Mesodermal cell (in vitro differentiated cells): ENCODE data around the gene DHRSX.

Source experiments
- H3K27ac ChIP-seq: 2 replicates; pipeline ENCODE4 v1.7.0; 2013; ENCODE audit warnings: mild to moderate bottlenecking, low read depth, low read length, moderate library complexity; ENCODE audit not compliant: severe bottlenecking
- H3K36me3 ChIP-seq: 2 replicates; pipeline ENCODE4 v1.7.1; 2013; ENCODE audit warnings: mild to moderate bottlenecking, low read length, moderate library complexity; ENCODE audit not compliant: control insufficient read depth, insufficient read depth
- H3K4me1 ChIP-seq: one replicate; pipeline ENCODE4 v1.7.1; 2013; ENCODE audit warnings: mild to moderate bottlenecking, low read length; ENCODE audit not compliant: insufficient read depth, control insufficient read depth, poor library complexity, severe bottlenecking
- H3K4me3 ChIP-seq: 2 replicates; pipeline ENCODE4 v1.7.0; 2013; ENCODE audit warnings: low read length, control low read depth, mild to moderate bottlenecking; ENCODE audit not compliant: insufficient read depth, poor library complexity, severe bottlenecking; ENCODE audit errors: extremely low read depth
- H3K9me3 ChIP-seq: 2 replicates; pipeline ENCODE4 v1.7.1; 2013; ENCODE audit warnings: mild to moderate bottlenecking, low read length, moderate library complexity; ENCODE audit not compliant: control insufficient read depth
- WGBS, 2 experiments: methylation state at CpG; one replicate each; pipeline ENCODE4 v1.1.5; 2013; ENCODE audit warnings: missing lambda C conversion rate in 2 of 2; ENCODE audit not compliant: insufficient coverage in 2 of 2; 5-methylcytosine and 5-hydroxymethylcytosine counted together

DHRSX gene

GRCh38 chrX:2495595-2495994 is 5.2 kb downstream of the DHRSX start:
- Histone ChIP-seq H3K4me3 (no peak overlapping the region), H3K27ac (no peak overlapping the region), H3K9me3 (no peaks in the 10 kb centered on the region), H3K4me1 (peaks cover 13% of the 10 kb centered on the region), H3K36me3 (peaks cover 46% of the 10 kb centered on the region)
- WGBS, 2 experiments: 89 to 92% methylated on average over 9 to 11 of the region's 14 CpGs

DNA sequence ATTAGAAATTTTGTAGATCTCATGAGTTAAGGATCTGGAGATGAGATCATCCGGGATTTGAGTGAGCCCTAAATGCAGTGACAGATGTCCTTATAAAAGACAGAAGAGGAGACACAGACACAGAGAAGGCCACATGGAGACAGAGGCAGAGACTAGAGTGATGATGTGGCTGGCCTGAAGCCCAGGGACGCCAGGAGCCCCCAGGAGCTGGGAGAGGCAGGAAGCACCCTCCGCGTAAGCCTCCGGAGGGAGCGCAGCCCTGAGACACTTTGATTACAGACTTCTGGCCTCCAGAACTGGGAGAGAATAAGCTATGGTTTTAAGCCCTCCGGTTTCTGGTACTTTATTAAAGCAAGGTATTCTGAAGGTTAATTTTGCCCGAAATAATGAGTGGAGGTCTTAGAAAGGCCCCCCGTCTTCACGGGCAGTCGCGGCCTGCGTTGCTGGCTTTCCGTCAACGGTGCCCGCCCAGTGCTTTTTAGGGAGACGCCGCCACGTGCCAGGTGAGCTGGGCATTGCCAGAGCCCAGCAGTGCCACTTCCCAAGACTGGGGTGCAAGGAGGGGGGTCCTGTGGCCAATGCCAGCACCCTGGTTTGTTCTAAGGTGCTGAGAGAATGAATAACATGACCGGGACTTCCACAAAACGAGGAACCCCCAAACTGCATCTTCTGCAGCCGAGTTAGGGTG is 8.1 kb downstream of the DHRSX start:
- WGBS, 2 experiments: 90 to 98% methylated on average over 16 to 22 of the region's 22 CpGs
- Histone ChIP-seq H3K4me3 (no peak overlapping the region), H3K4me1 (no peaks in the 10 kb centered on the region), H3K9me3 (no peaks in the 10 kb centered on the region), H3K36me3 (peaks cover 71% of the 10 kb centered on the region), H3K27ac (peak overlapping the region; percentile 16)

DNA sequence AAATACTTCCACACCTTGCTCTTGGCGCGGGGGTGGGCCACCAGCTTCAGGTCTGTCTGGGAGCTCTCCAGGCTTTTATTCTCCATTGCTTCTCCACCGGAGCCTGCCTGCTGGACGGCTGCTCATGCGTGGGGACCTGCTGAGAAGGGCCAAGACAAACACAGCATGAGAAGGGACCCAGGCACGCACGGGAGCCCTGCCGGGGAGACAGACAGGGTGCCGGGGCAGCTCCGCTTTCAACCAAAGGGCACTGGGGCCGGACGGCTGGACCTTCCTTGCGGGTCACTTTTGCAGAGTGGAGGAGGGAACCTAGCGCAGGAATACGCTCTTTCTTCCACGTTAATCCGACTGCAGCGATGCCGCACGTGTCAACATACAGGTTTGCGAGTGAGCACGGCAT is 10.1 kb downstream of the DHRSX start:
- no peak overlapping the region for H3K27ac ChIP-seq
- no peaks in the 10 kb centered on the region for H3K9me3 ChIP-seq
- peaks cover 72% of the 10 kb centered on the region for H3K36me3 ChIP-seq
- peaks cover 3% of the 10 kb centered on the region for H3K4me1 ChIP-seq
- H3K4me3 ChIP-seq: no peak overlapping the region
- 94% methylated on average over 20 to 22 of the region's 22 CpGs for WGBS, 2 experiments

DNA sequence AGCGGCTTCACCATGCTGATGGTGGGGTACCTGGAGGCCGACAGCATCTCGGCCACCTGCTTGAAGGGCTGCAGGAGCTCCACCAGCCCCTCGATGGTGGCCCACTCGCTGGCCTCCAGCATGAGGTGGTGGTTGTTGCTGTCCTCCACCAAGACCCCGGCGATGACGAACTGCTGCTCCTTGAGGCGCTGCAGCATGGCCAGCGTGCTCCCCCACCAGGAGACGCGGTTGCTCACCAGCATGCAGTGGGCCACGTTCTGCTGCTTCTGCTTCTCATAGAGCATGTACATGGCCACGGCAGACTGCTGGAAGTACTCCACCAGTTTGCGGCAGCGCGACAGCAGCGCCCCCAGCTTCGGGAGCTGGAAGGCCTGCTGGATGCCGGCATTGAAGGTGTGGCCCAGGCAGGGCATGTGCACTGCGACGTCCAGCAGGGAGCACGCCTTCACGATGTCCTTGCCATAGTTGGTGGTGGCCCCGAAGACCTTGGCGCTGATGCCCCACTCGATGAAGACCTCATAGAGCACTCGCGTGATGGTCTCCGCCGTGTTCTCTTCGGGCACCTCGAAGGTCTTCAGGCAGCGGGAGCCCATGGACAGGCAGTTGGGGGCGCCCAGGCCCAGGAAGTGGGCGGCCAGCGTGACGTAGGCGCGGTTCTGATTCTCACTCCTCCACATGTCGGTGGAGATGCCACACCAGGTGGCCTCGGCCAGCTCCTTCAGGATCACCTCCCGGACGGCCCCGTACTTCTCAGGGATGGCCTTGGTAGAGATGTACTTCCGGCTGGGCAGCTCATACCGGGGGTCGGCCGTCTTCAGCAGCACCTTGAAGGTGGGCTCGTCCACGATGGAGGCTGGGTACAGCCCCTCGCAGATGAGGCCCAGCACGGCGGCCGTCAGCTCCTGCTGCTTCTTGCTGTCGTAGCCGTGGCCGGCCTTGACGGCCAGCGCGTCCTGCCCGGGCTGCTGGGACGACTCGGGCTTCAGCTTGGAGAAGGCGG is 11.0 kb downstream of the DHRSX start:
- 96 to 97% methylated on average over 61 to 65 of the region's 65 CpGs for whole genome bisulfite sequencing, 2 experiments
- Histone ChIP-seq H3K27ac (no peak overlapping the region), H3K9me3 (no peaks in the 10 kb centered on the region), H3K36me3 (peaks cover 74% of the 10 kb centered on the region), H3K4me3 (no peak overlapping the region), H3K4me1 (peaks cover 3% of the 10 kb centered on the region)

GRCh38 chrX:2488621-2489285 is 12.0 kb downstream of the DHRSX start:
- Histone ChIP-seq H3K27ac (no peak overlapping the region), H3K4me3 (no peak overlapping the region), H3K4me1 (peaks cover 3% of the 10 kb centered on the region), H3K36me3 (peaks cover 77% of the 10 kb centered on the region), H3K9me3 (no peaks in the 10 kb centered on the region)
- WGBS, 2 experiments: 98 to 100% methylated on average over 45 to 50 of the region's 50 CpGs

GRCh38 chrX:2487366-2487765 is 13.4 kb downstream of the DHRSX start:
- no peak overlapping the region for H3K4me3 ChIP-seq
- no peaks in the 10 kb centered on the region for H3K9me3 ChIP-seq
- peaks cover 3% of the 10 kb centered on the region for H3K4me1 ChIP-seq
- 96 to 97% methylated on average over 11 to 14 of the region's 16 CpGs for WGBS, 2 experiments
- H3K27ac ChIP-seq: no peak overlapping the region
- H3K36me3 ChIP-seq: peaks cover 70% of the 10 kb centered on the region

DNA sequence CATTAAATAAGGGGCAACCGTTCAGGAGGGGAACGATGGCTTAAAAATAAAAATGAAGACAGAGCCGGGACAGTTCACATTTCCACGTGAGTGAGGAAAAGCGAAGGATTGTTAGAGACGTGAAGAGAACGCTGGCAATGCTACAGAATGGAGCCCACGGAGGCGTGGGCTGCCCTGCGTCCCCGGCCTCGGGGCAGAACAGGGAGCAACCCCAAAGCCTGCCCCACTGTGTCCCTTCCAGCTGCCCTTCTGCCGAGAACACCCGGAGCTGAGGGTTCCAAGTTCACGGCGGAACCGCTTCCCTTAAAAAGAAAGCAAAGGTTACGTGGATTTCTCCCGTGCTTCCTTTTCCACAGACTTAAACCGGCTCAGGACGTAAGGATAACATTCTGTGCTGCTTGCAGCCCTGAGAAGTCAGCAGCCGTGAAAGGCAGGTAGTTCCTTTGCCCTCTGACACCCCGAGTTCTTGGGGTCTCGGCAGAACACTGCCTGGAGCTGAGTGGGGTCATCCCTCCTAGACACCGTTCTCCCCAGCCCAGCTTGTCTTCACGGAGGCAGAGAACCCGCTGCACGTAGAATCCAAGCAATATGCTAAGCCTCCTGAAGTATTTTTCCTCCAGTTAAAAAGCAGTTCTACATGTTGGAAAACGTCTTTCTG is 14.2 kb downstream of the DHRSX start:
- H3K4me3 ChIP-seq: no peak overlapping the region
- peaks cover 3% of the 10 kb centered on the region for H3K4me1 ChIP-seq
- 88 to 93% methylated on average over 24 to 28 of the region's 29 CpGs for WGBS, 2 experiments
- H3K27ac ChIP-seq: peak overlapping the region; percentile 29
- no peaks in the 10 kb centered on the region for H3K9me3 ChIP-seq
- H3K36me3 ChIP-seq: peaks cover 64% of the 10 kb centered on the region

DNA sequence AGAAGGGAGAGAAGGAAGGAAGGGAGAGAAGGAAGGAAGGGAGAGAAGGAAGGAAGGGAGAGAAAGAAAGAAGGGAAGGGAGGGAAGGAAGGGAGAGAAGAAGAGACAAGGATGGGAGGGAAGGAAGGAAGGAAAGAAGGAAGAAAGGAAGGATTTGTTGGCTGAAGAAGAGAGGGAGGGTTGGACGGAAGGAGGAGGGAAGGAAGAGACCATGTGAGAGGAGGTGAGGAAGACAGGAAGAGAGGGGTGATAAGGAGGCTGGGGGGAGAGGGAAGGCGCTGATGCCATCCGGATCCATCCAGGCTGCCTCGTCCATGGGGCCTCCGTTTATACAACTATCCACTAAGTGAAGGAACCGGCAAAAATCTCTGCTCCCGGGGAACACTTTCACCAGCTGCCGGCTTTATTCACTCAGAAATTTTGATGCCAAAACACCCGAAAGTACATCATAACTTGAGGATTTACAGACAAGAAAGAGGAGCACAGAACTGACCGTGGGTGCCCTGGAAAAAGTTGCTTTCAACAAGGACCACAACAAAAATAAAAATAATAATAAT is 14.9 kb downstream of the DHRSX start:
- WGBS, 2 experiments: 87 to 90% methylated on average over 8 of the region's 10 CpGs
- Histone ChIP-seq H3K36me3 (peaks cover 59% of the 10 kb centered on the region), H3K4me3 (no peak overlapping the region), H3K9me3 (no peaks in the 10 kb centered on the region), H3K4me1 (peaks cover 3% of the 10 kb centered on the region), H3K27ac (no peak overlapping the region)

DNA sequence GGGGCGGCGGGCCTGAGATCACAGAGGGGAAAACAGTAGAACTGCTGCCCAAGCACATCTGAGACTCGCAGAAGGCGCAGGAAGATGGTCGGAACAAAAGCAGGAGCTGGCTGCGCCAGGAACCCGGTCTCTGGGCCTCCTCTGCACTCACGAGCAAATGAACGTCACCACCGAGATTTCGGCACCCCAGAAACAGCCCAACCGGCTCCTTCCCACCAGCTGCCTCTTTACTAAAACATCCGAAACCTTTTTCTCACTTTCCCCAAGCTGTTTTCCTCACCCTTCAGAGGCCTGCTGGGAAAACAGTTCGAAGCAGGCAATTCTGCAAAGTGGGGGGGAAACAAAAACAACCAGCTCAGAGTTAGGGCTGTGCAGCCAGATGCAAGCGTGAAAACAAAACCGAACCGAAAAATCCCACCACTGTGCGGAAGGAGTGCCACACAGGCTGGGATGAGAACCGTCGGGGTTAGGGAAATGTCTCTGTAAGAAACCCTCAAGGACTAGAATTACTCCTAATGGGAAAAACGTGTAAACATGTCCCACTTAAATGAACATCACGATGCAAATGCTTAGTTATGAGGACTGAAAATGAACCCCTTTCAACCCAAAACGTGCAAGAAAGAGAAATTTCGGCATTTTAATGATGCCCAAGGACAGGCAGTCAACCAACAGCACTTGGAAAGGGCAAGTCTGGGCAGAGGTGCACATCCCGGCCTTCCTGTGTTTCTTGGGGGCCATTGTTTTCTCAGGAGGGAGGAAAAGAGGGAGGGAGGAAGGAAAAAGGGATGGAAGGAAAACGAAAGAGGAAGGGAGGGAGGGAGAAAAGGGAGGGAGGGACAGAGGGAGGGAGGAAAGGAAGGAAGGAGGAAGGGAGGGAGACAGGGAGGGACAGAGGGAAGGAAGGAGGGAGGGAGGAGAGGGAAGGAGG is 15.8 kb downstream of the DHRSX start:
- Histone ChIP-seq H3K9me3 (no peaks in the 10 kb centered on the region), H3K36me3 (peaks cover 51% of the 10 kb centered on the region), H3K4me1 (peaks cover 3% of the 10 kb centered on the region), H3K4me3 (no peak overlapping the region), H3K27ac (peak overlapping the region; percentile 36)
- WGBS, 2 experiments: 70 to 81% methylated on average over 24 to 25 of the region's 26 CpGs
